H9 (cell line): Measurements from ENCODE around the gene DPM2. TPM values are rescaled to one million over a fixed set of nuclear protein-coding genes. Genes with fewer than 3 reads are reported as not detected.

ENCODE experiments used
- DNase-seq: peaks from one replicate; pipeline ENCODE4 v3.0.0-alpha.2; 2017
- H2AFZ ChIP-seq: one replicate; pipeline ENCODE4 v1.6.1; 2013; ENCODE audit warnings: mild to moderate bottlenecking, low read length, control low read depth, moderate library complexity
- H2AK5ac ChIP-seq: 2 replicates; pipeline ENCODE4 v1.6.1; 2013; ENCODE audit warnings: low read length, control low read depth, mixed read lengths; ENCODE audit not compliant: insufficient read length
- H2BK120ac ChIP-seq: one replicate; pipeline ENCODE4 v1.6.1; 2013; ENCODE audit warnings: low read depth, mild to moderate bottlenecking, low read length, control low read depth, inconsistent platforms; ENCODE audit not compliant: poor library complexity, severe bottlenecking
- H2BK12ac ChIP-seq: 2 replicates; pipeline ENCODE4 v1.6.1; 2013; ENCODE audit warnings: low read length, control low read depth, mixed read lengths, low read depth; ENCODE audit not compliant: insufficient read length
- H2BK15ac ChIP-seq: 2 replicates; pipeline ENCODE4 v1.6.1; 2013; ENCODE audit warnings: low read depth, low read length, control low read depth
- H2BK20ac ChIP-seq: one replicate; pipeline ENCODE4 v1.6.1; 2013; ENCODE audit warnings: low read depth, mild to moderate bottlenecking, low read length, control low read depth, inconsistent platforms; ENCODE audit not compliant: poor library complexity, severe bottlenecking
- H2BK5ac ChIP-seq: 2 replicates; pipeline ENCODE4 v1.6.1; 2013; ENCODE audit warnings: low read length, control low read depth, mixed read lengths; ENCODE audit not compliant: insufficient read length
- H3K14ac ChIP-seq: 2 replicates; pipeline ENCODE4 v1.6.1; 2013; ENCODE audit warnings: low read length, control low read depth; ENCODE audit not compliant: insufficient read depth
- H3K18ac ChIP-seq: 2 replicates; pipeline ENCODE4 v1.6.1; 2013; ENCODE audit warnings: low read depth, mild to moderate bottlenecking, mixed read lengths, low read length, control low read depth; ENCODE audit not compliant: insufficient read length
- H3K23ac ChIP-seq: 2 replicates; pipeline ENCODE4 v1.6.1; 2013; ENCODE audit warnings: low read length, control low read depth, mixed read lengths, low read depth; ENCODE audit not compliant: insufficient read length
- H3K23me2 ChIP-seq: 2 replicates; pipeline ENCODE4 v1.6.1; 2013; ENCODE audit warnings: low read depth, mild to moderate bottlenecking, mixed read lengths, low read length, control low read depth; ENCODE audit not compliant: insufficient read length, poor library complexity, severe bottlenecking
- H3K27ac ChIP-seq: 2 replicates; pipeline ENCODE4 v1.5.1; 2013; ENCODE audit warnings: low read length, control low read depth, mixed read lengths, low read depth; ENCODE audit not compliant: insufficient read length
- H3K27me3 ChIP-seq: 2 replicates; pipeline ENCODE4 v1.6.1; 2013; ENCODE audit warnings: low read length, control low read depth, inconsistent platforms; ENCODE audit not compliant: insufficient read depth
- H3K4ac ChIP-seq: 2 replicates; pipeline ENCODE4 v1.6.1; 2013; ENCODE audit warnings: low read depth, mild to moderate bottlenecking, control low read depth, inconsistent platforms, low read length, moderate library complexity
- H3K4me1 ChIP-seq: 2 replicates; pipeline ENCODE4 v1.6.1; 2013; ENCODE audit warnings: low read length, control low read depth, inconsistent platforms; ENCODE audit not compliant: insufficient read depth
- H3K4me2 ChIP-seq: 2 replicates; pipeline ENCODE4 v1.6.1; 2013; ENCODE audit warnings: low read length, control low read depth, mixed read lengths; ENCODE audit not compliant: insufficient read length, insufficient read depth
- H3K56ac ChIP-seq: 2 replicates; pipeline ENCODE4 v1.6.1; 2013; ENCODE audit warnings: low read depth, mild to moderate bottlenecking, mixed read lengths, low read length, control low read depth; ENCODE audit not compliant: insufficient read length
- H3K79me1 ChIP-seq: 2 replicates; pipeline ENCODE4 v1.6.1; 2013; ENCODE audit warnings: low read depth, mild to moderate bottlenecking, moderate library complexity, low read length, control low read depth, inconsistent platforms; ENCODE audit not compliant: insufficient read depth, poor library complexity, severe bottlenecking
- H3K79me2 ChIP-seq: 2 replicates; pipeline ENCODE4 v1.6.1; 2013; ENCODE audit warnings: low read length, control low read depth, inconsistent platforms; ENCODE audit not compliant: insufficient read depth
- H3K9ac ChIP-seq: 2 replicates; pipeline ENCODE4 v1.6.1; 2013; ENCODE audit warnings: low read length, control low read depth, mixed read lengths; ENCODE audit not compliant: insufficient read length; ENCODE audit errors: extremely low read depth
- H3K9me3 ChIP-seq: one replicate; pipeline ENCODE4 v1.6.1; 2013; ENCODE audit warnings: low read depth, low read length, inconsistent platforms; ENCODE audit not compliant: control insufficient read depth
- H3T11ph ChIP-seq: one replicate; pipeline ENCODE4 v1.6.1; 2013; ENCODE audit warnings: mild to moderate bottlenecking, low read length, control low read depth, inconsistent platforms
- H4K20me1 ChIP-seq: one replicate; pipeline ENCODE4 v1.6.1; 2013; ENCODE audit not compliant: control insufficient read depth, insufficient read length, insufficient read depth
- H4K5ac ChIP-seq: 2 replicates; pipeline ENCODE4 v1.6.1; 2013; ENCODE audit warnings: low read depth, mild to moderate bottlenecking, mixed read lengths, low read length, control low read depth; ENCODE audit not compliant: insufficient read length
- H4K8ac ChIP-seq: replicated peaks from 2 replicates; pipeline ENCODE4 v1.6.1; 2013; ENCODE audit warnings: low read length, control low read depth, mixed read lengths, low read depth; ENCODE audit not compliant: insufficient read length
- H4K91ac ChIP-seq: 2 replicates; pipeline ENCODE4 v1.6.1; 2013; ENCODE audit warnings: low read depth, mild to moderate bottlenecking, moderate library complexity, mixed read lengths, low read length, control low read depth; ENCODE audit not compliant: insufficient read length
- H3K27ac Mint-ChIP-seq, 3 experiments: 2 replicates in 2 of 3; 3 replicates in 1 of 3; pipeline ENCODE4 v1.8.0; 2020 to 2021; ENCODE audit warnings: mixed read lengths in 3 of 3, mild to moderate bottlenecking in 1 of 3, moderate library complexity in 1 of 3
- H3K27me3 Mint-ChIP-seq: 2 replicates; pipeline ENCODE4 v1.8.0; 2021; ENCODE audit warnings: low read depth, mild to moderate bottlenecking, moderate library complexity, mixed read lengths
- H3K36me3 Mint-ChIP-seq, 3 experiments: 2 replicates in 2 of 3; 3 replicates in 1 of 3; pipeline ENCODE4 v1.8.0; 2020 to 2021; ENCODE audit warnings: low read depth in 3 of 3, mixed read lengths in 3 of 3; ENCODE audit not compliant: insufficient read depth in 1 of 3
- H3K4me1 Mint-ChIP-seq, 2 experiments: 2 replicates each; pipeline ENCODE4 v1.8.0; 2020; ENCODE audit warnings: mixed read lengths in 2 of 2
- H3K4me3 Mint-ChIP-seq, 2 experiments: 2 replicates in 1 of 2; 3 replicates in 1 of 2; pipeline ENCODE4 v1.8.0; 2020 to 2021; ENCODE audit warnings: mild to moderate bottlenecking in 2 of 2, mixed read lengths in 2 of 2, moderate library complexity in 1 of 2
- H3K9me3 Mint-ChIP-seq, 2 experiments: 2 replicates in 1 of 2; 3 replicates in 1 of 2; pipeline ENCODE4 v1.8.0; 2020; ENCODE audit warnings: mild to moderate bottlenecking in 2 of 2, mixed read lengths in 2 of 2, moderate library complexity in 1 of 2
- WGBS: extraction: QIAGEN DNeasy Blood & Tissue Kit; methylation state at CpG from one replicate; pipeline ENCODE4 v1.1.7; 2013; ENCODE audit warnings: missing lambda C conversion rate, low lambda C conversion rate, mixed read lengths; ENCODE audit not compliant: insufficient read length; ENCODE audit errors: extremely low coverage; 5-methylcytosine and 5-hydroxymethylcytosine counted together
- total RNA-seq: library from RNA; stranded (reverse); gene quantifications from 2 replicates; pipeline ENCODE4 v1.2.1, GENCODE V29; 2021
- TF ChIP-seq, protein P1 (sequence below): fragments of 200-600 bp; sonication (generic); conservative IDR thresholded peaks from 3 replicates; pipeline ENCODE4 v1.8.0; 2021; ENCODE audit warnings: antibody characterized with exemption, mild to moderate bottlenecking

DPM2 gene
- total RNA-seq, 1 experiment from 2014 or later = 46.1 TPM

GRCh38 chr9:127977884-127978647, 40.4 kb upstream of the DPM2 start:
- H2BK15ac ChIP-seq = no peak overlapping the region
- WGBS = no CpG with 5 or more reads among the region's 12 CpGs
- TF ChIP-seq, protein P1, sequence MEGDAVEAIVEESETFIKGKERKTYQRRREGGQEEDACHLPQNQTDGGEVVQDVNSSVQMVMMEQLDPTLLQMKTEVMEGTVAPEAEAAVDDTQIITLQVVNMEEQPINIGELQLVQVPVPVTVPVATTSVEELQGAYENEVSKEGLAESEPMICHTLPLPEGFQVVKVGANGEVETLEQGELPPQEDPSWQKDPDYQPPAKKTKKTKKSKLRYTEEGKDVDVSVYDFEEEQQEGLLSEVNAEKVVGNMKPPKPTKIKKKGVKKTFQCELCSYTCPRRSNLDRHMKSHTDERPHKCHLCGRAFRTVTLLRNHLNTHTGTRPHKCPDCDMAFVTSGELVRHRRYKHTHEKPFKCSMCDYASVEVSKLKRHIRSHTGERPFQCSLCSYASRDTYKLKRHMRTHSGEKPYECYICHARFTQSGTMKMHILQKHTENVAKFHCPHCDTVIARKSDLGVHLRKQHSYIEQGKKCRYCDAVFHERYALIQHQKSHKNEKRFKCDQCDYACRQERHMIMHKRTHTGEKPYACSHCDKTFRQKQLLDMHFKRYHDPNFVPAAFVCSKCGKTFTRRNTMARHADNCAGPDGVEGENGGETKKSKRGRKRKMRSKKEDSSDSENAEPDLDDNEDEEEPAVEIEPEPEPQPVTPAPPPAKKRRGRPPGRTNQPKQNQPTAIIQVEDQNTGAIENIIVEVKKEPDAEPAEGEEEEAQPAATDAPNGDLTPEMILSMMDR = peak; percentile 39; the same call in 1 of the 3 replicates
- H3K56ac ChIP-seq = no peak overlapping the region
- H2BK120ac ChIP-seq = no peak overlapping the region
- peaks cover 9% of the 10 kb centered on the region for H3K79me1 ChIP-seq
- H4K20me1 ChIP-seq = peaks cover 2% of the 10 kb centered on the region
- no peaks in the 10 kb centered on the region for H3K27me3 ChIP-seq
- H3K9ac ChIP-seq = no peak overlapping the region
- peaks cover 7% of the 10 kb centered on the region for H3K4me1 ChIP-seq
- H3K23me2 ChIP-seq = peaks cover 19% of the 10 kb centered on the region
- no peak overlapping the region for H2BK5ac ChIP-seq
- H2BK20ac ChIP-seq = no peak overlapping the region
- peak overlapping the region; percentile 91 to 95 for H3K4me3 Mint-ChIP-seq
- no peaks in the 10 kb centered on the region; the same call in 1 of the 2 replicates for H3K27me3 Mint-ChIP-seq
- no peak overlapping the region; the same call in 1 of the 2 replicates for H3K14ac ChIP-seq
- no peak overlapping the region for H3T11ph ChIP-seq
- H3K9me3 ChIP-seq = no peaks in the 10 kb centered on the region
- H3K18ac ChIP-seq = no peak overlapping the region
- H3K27ac Mint-ChIP-seq = peak overlapping the region; percentile 45 to 92 (median 77); a peak in 4 of 7 replicates
- no peak overlapping the region for H2BK12ac ChIP-seq
- H4K91ac ChIP-seq = no peak overlapping the region
- no peak overlapping the region for H3K4ac ChIP-seq
- no peak overlapping the region for H4K8ac ChIP-seq
- H3K23ac ChIP-seq = no peak overlapping the region
- peak overlapping the region; percentile 28 for H3K4me2 ChIP-seq
- peaks cover 51 to 60% of the 10 kb centered on the region in 2 experiments for H3K4me1 Mint-ChIP-seq
- H4K5ac ChIP-seq = no peak overlapping the region
- peaks cover 42% of the 10 kb centered on the region; the same call in 1 of the 2 replicates for H3K79me2 ChIP-seq
- no peak overlapping the region for H2AK5ac ChIP-seq
- peaks cover 0 to 8% (median 0%) of the 10 kb centered on the region in 3 experiments; a peak in 1 of 7 replicates for H3K36me3 Mint-ChIP-seq
- DNase-seq = no peak
- no peak overlapping the region for H3K27ac ChIP-seq
- H2AFZ ChIP-seq = no peak overlapping the region
- no peaks in the 10 kb centered on the region for H3K9me3 Mint-ChIP-seq
